Body of pancreas (tissue), 2 donors: ENCODE measurements around the gene RAD9B. TPM values are rescaled to one million over a fixed set of nuclear protein-coding genes. Genes with fewer than 3 reads are reported as not detected.

Experiments
- small RNA-seq: library from RNA; depleted of rRNA; stranded (forward); fragments of <200 nt; gene quantifications from one replicate; pipeline ENCODE3, GENCODE V24; 2016
- total RNA-seq, 2 donors: library from RNA; depleted of rRNA; stranded (reverse); fragments of >200 nt; gene quantifications; one replicate each; pipeline ENCODE4 v1.1.0, GENCODE V29; 2016

The RAD9B gene
- total RNA-seq, 2 donors from 2014 or later, result 2.3 TPM; not detected in 1

Small RNA genes lying within 50 kb of the gene (small RNA-seq; reads per million reads assigned to genes)
- not detected for gene RF00278

Other genes with a start within 250 kb of the RAD9B start
- 10 to 100 TPM; 52.7 to 61.6 TPM for gene ATP2A2, start 221.1 kb upstream of the RAD9B start, total RNA-seq
- 10 to 100 TPM; 25.9 to 45.8 TPM for gene ANAPC7, start 98.6 kb upstream of the RAD9B start, total RNA-seq
- 100 to 1,000 TPM in 1 of 2 donors, 10 to 100 TPM in 1; 48.5 to 101 TPM for gene ARPC3, start 52.0 kb upstream of the RAD9B start, total RNA-seq
- 1 to 10 TPM; 5.6 to 8.0 TPM for gene GPN3, start 34.1 kb upstream of the RAD9B start, total RNA-seq
- 1 to 10 TPM in 1 of 2 donors, under 1 TPM in 1; 0.99 to 2.6 TPM for gene FAM216A, start 33.5 kb upstream of the RAD9B start, total RNA-seq
- gene VPS29, start 220 bp upstream of the RAD9B start, total RNA-seq, result 10 to 100 TPM; 39.2 to 62.0 TPM
- 10 to 100 TPM; 10.1 to 10.5 TPM for gene PPTC7, start 81.0 kb downstream of the RAD9B start, total RNA-seq
- 10 to 100 TPM; 54.7 to 95.6 TPM for gene TCTN1, start 111.8 kb downstream of the RAD9B start, total RNA-seq
- 1 to 10 TPM in 1 of 2 donors, under 1 TPM in 1; 0.66 to 1.3 TPM for gene HVCN1, start 186.8 kb downstream of the RAD9B start, total RNA-seq
- gene PPP1CC, start 240.6 kb downstream of the RAD9B start, total RNA-seq, result 10 to 100 TPM; 40.2 to 83.0 TPM